Measurements from ENCODE around the gene LCNL1.
A peak's percentile ranks its signal among the peaks of the same experiment; 100 is the strongest.

GRCh38 chr9:137034709-137035506 is 52.1 kb downstream of the LCNL1 start:
- TF ChIP-seq POLR2A (IDR thresholded peaks at IDR 0.05; ENCODE audit: low read depth, low read length) (no peak), BCLAF1 (IDR thresholded peaks at IDR 0.05) (no peak), YY1 (IDR thresholded peaks at IDR 0.05; ENCODE audit: low read depth, low read length) (peak; percentile 81), POLR2AphosphoS5 (IDR thresholded peaks at IDR 0.05; ENCODE audit: low read length) (no peak), SIX5 (IDR thresholded peaks at IDR 0.05; ENCODE audit: low read depth, low read length, severe bottlenecking) (no peak), SUZ12 (IDR thresholded peaks at IDR 0.05; ENCODE audit: unreplicated experiment) (no peak), EZH2 (IDR thresholded peaks at IDR 0.05; ENCODE audit: borderline replicate concordance, control insufficient read depth, low read depth, low read length) (no peak), BCL3 (IDR thresholded peaks at IDR 0.05; ENCODE audit: borderline replicate concordance, insufficient read depth, low read depth, low read length, poor library complexity, severe bottlenecking) (peak; percentile 56), BHLHE40 (IDR thresholded peaks at IDR 0.05; ENCODE audit: borderline replicate concordance in 1 of 2, low read depth in 2 of 2, low read length in 1 of 2) (peak in 1 of 2 experiments; percentile 41; a peak in 1 of 4 replicates)
- TF ChIP-seq, protein P1, sequence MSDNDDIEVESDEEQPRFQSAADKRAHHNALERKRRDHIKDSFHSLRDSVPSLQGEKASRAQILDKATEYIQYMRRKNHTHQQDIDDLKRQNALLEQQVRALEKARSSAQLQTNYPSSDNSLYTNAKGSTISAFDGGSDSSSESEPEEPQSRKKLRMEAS (IDR thresholded peaks at IDR 0.05; ENCODE audit: low read depth, low read length): no peak
- TF ChIP-seq, protein P2, sequence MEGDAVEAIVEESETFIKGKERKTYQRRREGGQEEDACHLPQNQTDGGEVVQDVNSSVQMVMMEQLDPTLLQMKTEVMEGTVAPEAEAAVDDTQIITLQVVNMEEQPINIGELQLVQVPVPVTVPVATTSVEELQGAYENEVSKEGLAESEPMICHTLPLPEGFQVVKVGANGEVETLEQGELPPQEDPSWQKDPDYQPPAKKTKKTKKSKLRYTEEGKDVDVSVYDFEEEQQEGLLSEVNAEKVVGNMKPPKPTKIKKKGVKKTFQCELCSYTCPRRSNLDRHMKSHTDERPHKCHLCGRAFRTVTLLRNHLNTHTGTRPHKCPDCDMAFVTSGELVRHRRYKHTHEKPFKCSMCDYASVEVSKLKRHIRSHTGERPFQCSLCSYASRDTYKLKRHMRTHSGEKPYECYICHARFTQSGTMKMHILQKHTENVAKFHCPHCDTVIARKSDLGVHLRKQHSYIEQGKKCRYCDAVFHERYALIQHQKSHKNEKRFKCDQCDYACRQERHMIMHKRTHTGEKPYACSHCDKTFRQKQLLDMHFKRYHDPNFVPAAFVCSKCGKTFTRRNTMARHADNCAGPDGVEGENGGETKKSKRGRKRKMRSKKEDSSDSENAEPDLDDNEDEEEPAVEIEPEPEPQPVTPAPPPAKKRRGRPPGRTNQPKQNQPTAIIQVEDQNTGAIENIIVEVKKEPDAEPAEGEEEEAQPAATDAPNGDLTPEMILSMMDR (IDR thresholded peaks at IDR 0.05 in 2 of 3, conservative IDR thresholded peaks at IDR 0.05 in 1 of 3; ENCODE audit: control insufficient read depth in 2 of 3, extremely low read depth in 1 of 3, insufficient read depth in 1 of 3, low read depth in 3 of 3, low read length in 3 of 3): peak; percentile 90 to 97 (median 97)
